Breast epithelium (tissue), 3 donors: ENCODE data around the gene SFXN2.

Source experiments
- POLR2A ChIP-seq: fragments of 450-650 bp; IDR thresholded peaks from one replicate; pipeline ENCODE4 v1.6.1; 2016; ENCODE audit warnings: antibody characterized with exemption, mild to moderate bottlenecking, moderate library complexity
- TF ChIP-seq, protein P1 (sequence below), 3 donors: fragments of 450-650 bp; IDR thresholded peaks; one replicate each; pipeline ENCODE4 v1.5.1; 2016 to 2017; ENCODE audit warnings: antibody characterized with exemption in 3 of 3, mild to moderate bottlenecking in 3 of 3, moderate library complexity in 3 of 3

DNA sequence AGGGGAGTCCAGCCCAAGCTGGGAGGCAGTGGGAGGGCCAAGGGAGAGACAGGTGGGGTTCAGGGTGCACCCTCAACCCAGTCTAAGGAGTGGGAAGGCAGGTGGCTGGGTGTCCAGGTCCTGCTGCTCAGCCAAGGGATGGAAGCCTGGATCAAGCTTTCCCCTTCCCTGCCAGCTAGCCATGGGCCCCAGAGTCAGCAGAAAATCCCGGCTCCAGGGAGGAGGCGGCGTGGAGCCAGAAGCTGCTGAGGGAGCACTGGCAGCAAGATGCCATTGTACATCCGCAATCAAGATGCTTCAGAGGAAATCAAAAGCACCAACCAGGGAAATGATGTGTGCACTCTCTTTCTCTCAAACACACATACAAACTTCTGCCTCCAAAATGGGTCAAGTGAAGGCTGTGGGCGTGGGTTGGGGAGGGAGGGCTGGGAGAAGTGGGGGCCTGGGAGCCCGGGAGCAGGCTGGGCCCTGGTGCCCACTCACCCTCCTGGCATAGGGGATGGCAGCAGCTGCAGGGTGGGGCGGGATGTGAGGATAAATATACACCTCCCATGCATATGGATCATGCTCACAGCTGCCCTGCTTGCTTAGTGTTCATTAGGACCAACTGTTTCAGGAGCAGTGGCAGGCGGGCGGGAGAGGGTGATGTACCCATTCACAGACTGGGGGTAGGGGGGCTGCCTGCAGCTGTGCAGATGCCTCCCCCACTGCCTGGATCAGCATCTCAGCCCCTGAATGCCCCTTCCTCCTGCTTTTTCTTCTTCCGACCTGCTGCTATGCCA, 45.9 kb upstream of the SFXN2 start:
- TF ChIP-seq, protein P1, sequence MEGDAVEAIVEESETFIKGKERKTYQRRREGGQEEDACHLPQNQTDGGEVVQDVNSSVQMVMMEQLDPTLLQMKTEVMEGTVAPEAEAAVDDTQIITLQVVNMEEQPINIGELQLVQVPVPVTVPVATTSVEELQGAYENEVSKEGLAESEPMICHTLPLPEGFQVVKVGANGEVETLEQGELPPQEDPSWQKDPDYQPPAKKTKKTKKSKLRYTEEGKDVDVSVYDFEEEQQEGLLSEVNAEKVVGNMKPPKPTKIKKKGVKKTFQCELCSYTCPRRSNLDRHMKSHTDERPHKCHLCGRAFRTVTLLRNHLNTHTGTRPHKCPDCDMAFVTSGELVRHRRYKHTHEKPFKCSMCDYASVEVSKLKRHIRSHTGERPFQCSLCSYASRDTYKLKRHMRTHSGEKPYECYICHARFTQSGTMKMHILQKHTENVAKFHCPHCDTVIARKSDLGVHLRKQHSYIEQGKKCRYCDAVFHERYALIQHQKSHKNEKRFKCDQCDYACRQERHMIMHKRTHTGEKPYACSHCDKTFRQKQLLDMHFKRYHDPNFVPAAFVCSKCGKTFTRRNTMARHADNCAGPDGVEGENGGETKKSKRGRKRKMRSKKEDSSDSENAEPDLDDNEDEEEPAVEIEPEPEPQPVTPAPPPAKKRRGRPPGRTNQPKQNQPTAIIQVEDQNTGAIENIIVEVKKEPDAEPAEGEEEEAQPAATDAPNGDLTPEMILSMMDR (IDR thresholded peaks at IDR 0.05) = no peak
- TF ChIP-seq POLR2A = no peak
